HG03097 (cell line): ENCODE measurements around the gene EPS8.

Experiments used
- ATAC-seq: cut with Tn5 transposase; IDR thresholded peaks from one replicate; pipeline ENCODE4 v1.9.1; 2021; ENCODE audit not compliant: unreplicated experiment, low FRiP score

The EPS8 gene

DNA sequence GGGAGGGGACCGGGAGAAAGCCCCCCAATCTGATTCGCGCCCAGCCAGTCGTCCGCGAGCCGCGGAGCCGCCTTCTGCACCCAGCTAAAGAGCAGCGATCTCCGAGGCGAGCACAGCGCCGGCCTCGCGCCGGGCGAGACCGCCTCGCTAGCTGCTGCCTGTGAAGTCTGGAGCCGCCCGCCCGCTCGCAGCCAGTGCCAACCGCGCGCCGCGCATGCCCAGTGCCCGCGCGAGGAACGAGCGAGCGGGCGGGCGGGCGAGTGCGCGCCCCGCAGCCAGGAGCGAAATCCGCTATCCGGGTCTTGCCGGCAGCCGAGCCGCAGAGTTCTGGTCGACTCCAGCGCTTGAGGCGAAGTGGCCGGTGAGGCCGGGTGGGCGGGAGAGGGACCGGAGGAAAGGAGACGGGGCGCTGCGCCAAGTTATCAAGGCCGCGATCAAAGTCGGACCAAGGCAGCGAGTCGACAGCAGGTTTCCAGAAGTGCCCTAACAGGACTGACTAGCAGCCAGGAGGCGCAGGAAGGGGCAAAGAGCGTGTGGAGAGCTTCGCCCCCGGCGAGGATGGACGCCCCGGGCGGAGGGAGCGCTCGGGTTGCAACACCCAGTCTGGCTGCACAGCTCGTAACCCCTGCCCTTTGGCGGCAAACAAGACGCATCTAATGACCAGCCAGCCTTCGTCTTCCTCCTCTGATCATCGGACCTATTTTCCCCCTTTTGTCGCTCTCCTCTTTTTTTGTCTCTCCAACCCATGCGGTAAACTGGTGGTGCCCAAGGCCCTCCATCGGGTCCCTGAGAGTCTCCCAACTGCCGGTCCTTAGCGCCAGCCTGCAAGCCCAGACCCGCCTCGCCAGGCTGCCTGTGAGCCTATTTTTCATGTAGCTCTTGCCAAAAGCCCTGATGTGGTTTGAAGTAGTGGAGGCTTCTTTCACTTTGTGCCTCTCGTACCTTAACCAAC, at the start of gene EPS8:
Gene EPS8 (minus strand): TSS at position 169 of the 952 bp plus-strand sequence. CDS start 106,437 bp downstream, outside the sequence.
- peak; percentile 85 for ATAC-seq

DNA sequence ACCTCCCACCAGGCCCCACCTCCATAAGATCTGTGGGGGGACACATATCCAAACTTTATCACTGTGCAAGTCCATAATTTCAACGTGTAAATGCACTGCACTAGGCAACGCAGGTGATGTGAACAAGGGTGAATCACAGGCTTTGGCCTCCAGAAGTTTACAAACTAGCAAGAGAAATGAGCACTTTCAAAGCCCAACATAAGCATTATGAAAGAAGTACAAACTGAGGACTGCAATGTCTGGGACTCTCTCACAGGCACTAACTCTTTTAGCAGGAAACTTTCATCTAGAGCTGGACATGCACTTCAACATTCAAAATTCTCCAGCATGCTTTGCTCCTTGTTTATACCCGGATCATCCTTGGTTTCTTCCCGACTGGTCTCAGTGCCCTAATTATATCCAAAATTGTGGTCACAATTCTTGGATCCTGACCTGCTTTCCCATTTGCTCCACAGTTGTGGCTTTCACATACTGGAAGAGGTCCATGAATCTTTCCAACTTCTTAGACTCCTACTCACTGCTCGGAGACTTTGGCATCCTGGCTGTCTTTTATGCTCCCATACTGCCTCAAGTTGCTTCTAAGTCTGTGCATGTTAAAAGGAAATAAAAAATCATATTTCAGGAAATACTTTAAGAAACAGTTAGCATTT, 48.1 kb upstream of the EPS8 start:
- no peak for ATAC-seq

DNA sequence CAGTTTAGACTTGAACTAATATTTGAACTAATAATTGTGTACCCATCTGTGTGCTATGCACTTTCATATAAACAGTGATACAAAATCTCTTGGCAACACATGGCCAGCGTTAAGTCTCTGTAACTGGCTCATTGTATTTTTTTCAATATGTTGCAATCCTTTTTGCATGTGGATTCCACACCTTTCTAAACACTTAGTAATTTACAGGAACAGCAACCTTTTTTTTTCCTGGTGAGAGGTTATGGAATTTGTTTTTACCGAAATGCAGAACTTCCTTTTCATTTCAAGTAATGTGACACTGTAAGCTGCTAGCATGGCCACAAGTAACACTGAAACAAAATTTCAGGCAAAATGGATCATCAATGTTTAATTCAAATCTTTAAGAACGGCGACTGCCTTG, 45.4 kb upstream of the EPS8 start:
- ATAC-seq, result no peak

DNA sequence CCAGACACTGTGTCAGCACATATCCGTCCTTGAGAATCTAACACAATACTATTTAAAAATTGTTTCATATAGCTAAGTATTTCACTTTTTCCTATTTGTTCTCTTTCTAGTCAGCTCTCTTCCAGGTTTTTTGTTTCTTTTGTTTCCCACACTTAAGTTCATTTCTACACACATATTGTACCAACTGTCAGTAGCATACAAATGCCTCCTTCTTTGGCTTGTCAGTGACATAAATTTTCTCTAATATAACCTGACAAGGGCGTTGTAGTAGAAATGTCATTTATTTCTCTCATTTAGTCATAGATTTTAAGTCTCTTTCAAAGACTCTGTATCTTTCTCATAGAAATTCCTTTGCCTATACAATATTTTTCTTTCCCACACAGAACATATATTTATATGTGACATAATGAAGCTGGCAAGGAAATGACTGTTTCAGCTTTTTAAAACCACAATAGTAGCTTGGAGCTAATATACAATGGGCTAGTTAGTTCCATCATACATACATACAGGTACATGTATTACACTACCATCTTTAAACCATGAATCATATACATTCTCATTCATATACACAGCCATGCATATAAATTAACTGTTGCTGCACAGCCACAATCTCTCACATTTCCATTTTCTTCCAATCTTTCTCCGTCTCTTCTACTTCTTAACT, 42.3 kb upstream of the EPS8 start:
- ATAC-seq, result no peak

DNA sequence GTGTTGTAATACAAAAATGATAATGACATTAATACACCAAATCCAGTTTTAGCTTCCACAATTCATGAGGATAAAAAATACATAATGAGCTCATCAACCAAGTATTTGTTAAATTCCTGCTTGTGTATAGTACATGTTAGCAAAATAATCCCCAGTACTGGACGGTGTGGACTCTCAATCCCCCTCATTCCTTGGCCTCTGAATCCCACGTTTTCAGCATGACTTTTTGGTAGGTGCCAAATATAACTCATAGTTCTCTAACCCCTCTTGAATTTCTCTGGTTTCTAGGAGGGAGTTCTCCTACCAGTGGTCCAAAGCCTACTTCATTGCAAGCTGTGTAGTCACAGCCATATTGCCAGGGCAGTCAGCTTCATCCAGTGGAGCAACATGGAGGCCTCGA, 41.4 kb upstream of the EPS8 start:
- ATAC-seq, result no peak

DNA sequence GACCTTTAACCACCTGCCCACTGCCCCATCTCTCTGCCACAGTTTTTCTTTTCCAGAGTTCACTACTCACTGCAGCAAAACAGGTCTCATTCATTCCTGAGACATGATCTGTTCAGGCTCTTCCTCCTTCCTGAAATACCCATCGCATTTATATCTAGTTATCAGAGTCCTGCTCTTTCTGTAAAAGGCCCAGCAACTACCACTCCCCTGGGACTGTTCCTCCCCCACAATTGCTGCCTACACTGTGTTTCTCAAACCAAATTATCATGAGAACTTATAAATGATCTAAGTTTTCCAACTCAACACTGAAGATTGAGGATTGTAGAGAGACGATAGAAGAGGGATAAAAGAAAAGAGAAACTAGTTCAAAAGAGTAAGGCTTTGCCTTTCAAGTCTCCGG, 40.8 kb upstream of the EPS8 start:
- ATAC-seq, result no peak

DNA sequence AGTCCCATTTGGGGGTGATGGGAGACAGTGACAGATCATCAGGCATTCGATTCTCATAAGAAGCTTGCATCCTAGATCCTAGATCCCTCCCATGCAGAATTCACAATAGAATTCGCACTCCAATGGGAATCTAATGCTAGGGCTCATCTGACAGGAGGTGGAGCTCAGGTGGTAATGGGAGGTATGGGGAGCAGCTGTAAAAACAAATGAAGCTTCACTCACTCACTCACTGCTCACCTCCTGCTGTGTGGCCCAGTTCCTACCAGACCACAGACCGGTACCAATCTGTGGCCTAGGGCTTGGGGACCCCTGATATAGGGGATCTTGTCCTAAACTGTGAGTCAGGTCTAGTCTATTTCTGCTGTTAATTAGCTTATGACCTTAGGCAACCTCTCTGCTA, 40.1 kb upstream of the EPS8 start:
- ATAC-seq, result no peak

DNA sequence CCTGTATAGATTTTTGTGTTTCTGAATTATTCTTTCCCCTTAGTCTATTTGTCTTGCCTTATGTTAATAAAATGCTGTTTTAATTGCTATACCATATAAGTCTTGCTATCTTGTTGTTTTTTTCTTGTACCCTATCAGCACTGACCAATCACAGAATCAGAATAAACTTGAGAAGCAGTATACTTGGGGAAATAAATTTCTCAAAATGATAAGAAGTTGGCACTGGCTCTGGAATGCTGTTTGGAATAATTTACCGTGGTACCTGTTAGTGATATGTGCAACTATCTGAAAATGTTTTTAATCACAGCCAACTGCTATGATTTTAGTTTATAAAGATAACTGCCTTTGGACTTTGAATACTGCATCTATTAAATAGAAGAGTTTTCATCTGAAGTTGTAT, 37.9 kb upstream of the EPS8 start:
- no peak for ATAC-seq

DNA sequence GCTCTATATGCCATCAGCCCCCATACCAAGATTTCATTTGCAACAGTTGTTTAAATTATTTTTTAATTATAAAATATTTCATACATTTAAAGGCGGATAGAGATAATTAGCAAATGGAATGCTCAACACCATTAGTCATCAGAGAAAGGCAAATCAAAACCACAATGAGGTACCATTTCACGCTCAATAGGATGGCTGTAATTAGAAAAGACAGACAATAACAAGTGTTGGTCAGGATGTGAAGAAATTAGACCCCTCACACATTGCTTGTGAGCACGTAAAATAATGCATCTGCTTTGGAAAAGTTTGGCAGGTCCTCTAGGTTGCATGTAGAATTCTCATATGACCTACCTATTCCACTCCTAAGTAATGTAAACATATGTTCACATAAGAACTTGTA, 35.3 kb upstream of the EPS8 start:
- no peak for ATAC-seq

DNA sequence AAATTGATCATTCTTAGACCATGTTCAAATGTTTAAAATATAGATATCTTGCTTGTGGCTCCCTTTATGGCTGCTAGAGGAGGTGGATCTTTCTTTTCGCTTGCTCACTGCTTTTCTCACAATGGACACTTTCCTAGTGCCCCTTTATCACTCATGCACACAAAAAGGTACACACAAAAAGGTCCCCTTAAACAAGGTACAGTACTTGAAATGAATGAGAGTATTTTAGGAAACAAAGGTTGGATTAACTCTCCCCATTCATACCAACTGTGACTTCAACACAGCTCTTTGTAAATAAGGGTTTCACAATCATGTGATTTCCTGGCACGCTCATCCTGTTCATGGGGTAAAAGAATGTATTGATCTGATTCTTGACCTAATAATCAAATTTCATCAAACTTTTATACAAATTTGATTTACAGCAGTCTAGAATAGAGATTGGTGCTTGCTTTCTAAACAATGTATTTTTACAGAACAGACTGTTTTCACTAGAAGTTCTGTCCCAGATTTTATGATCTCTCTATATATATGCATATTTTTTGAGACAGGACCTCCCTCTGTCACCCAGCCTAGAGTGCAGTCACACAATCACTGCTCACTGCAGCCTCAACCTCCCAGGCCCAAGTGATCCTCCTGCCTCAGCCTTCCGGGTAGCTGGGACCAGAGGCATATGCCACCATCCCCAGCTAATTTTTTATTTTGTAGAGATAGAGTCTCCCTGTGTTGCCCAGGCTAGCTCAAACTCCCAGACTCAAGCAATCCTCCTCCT, 34.4 kb upstream of the EPS8 start:
- no peak for ATAC-seq

DNA sequence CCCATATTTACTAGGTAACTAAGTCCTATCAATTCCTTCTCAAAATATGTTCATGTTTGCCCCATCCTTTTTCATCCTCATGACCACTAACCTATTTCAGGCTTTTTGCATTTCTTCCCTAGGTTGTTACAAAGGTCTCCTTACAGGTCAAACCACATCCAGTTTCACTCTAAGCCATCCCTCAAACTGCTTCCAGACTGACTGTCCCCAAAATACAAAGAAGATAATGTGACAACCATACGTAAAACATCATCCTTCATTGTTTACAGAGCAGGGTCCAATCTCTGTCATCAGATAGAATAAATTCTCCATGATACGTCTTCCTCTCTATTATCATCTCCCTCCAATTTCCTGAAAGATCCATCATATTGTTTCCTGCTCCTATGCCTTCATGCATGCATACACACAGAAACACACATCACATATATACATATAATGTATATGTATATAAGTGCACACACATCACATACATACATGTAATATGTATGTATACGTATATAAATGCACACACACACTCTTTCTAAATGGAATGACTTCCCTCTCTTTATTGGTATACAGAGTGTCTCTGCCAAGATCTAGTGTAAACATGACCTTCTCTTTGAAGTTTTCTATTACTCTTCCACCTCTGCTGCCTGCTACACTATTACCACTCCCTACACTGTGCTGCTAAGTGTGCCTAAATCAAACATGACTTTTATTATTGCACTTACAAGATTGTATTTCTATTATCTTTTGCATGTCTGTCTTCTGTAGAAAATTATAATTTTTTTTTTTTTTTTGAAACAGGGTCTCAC, 30.7 kb upstream of the EPS8 start:
- ATAC-seq, result no peak

DNA sequence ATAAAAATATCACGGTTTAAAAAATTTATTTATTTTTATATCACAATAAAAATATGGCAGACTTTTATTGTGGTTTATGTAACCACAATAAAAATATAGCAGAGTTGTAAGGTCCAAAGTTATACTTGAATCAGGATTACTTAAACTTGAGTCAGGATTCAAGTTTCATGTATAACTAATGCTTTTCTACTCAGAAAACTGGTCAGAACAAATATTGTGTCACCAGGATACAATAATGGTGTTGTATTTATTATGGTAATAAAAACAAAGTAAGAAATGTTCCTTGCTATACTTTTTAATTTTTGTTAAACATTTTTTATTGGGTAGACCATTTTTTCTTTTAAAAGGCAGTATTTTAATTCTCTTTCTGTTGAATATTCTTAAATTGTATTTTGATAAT, 29.2 kb upstream of the EPS8 start:
- no peak for ATAC-seq

DNA sequence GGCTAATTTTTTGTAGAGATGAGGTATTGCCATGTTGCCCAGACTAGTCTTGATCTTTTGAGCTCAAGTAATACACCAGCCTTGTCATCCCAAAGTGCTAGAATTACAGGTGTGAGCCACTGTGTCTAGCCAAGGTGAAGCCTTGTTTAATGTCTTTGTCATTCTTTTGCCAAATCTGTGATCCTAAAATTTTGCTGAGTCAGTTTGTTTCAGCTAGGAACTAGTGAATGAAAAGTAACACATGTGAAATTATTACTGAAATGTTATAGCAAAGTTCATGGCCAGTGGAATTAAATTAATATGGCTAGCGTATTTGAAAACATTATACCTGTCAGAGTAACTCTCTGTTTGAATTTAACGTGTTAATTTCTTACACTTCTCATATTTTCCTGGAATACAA, 26.5 kb upstream of the EPS8 start:
- ATAC-seq, result no peak

DNA sequence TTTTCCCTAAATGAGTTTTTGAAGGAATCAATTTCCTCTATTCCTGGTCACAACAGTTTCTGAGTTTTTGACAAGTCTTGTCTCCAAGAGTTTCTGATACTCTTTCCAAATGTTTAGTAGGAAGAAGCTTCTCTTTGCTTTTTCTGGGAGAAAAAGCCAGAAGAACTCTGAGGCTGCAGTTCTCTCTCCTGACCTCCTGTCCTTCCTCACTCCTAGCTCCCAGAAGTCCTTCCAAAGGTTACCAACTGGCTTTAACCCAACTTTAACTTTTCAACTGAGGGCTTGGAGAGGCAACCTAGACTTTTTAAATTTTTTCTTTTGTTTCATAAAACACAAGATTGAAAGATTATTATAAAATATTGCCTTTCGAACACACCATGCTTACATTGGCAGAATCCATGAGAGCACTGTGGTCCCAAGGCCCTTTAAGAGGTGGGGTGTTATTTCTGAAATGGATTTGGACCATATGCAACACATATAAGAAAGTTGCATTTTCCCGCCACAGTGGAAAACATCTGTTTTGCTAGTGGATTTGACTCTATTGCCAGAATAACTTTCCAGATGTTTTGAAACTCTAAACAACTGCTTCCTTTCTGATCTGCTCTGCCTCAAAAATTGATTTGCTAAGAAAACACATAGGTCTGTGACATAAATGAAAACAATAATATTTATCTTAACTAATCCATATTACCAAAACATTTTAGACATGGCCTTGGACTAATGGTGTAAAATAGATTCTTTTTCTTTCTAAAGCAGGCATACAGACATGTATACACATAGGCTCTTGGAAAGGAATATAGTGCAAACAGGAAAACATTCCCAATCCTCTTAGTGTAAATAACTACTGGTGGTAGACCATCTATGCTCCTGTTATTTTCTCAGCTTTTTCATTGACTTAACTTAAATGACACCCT, 22.3 kb upstream of the EPS8 start:
- no peak for ATAC-seq

DNA sequence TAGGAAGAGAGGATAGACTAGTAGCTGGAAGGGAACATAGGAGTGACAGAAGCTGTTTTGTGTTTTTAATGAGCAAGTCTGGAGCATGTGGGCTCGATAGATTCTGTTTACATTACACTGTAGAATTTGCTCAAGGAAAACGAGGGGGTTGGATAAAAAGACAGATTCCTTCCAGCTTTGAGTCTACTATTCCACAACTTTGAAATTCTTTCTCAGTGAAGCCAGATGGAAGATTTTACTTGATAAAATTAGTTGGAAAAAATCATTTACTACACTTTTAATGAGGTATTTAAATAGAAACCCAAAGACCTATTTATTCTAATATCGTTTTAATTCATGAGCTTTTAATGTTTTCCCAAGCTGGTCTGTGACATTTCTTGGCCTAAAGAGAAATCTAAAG, 19.5 kb upstream of the EPS8 start:
- ATAC-seq, result no peak

DNA sequence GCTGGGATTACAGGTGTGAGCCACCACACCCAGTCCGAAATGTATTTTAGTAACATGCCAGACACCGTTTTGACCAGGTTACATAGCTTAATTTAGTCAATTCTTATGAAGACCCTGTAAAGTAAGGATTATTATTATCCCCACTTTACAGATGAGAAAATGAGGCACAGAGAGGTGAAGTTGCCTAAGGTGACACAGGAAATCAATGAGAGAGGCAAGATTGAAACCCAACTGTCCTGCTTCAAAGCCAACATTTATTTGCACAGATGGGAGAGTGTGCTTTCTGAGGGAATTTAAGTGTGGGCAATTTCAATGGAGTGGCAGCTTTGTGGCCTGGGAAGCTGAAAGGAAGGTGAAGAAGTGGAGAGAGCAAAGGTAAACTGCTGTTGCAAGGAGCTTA, 19.1 kb upstream of the EPS8 start:
- no peak for ATAC-seq

DNA sequence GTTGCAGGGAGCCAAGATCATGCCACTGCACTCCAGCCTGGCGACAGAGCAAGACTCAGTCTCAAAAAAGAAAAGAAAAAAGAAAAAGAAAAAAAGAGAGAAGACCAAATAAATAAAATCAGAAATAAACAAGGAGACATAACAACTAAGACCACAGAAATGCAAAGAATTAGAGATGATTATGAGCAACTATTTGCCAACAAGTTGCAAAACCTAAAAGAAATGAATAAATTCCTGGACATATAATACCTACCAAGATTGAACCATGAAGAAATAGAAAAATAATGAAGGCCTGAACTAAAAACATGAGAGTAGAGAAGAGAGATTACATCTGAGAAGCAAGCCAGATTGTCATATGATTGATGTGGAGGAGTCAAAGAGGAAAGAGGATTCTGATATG, 17.6 kb upstream of the EPS8 start:
- ATAC-seq, result no peak

DNA sequence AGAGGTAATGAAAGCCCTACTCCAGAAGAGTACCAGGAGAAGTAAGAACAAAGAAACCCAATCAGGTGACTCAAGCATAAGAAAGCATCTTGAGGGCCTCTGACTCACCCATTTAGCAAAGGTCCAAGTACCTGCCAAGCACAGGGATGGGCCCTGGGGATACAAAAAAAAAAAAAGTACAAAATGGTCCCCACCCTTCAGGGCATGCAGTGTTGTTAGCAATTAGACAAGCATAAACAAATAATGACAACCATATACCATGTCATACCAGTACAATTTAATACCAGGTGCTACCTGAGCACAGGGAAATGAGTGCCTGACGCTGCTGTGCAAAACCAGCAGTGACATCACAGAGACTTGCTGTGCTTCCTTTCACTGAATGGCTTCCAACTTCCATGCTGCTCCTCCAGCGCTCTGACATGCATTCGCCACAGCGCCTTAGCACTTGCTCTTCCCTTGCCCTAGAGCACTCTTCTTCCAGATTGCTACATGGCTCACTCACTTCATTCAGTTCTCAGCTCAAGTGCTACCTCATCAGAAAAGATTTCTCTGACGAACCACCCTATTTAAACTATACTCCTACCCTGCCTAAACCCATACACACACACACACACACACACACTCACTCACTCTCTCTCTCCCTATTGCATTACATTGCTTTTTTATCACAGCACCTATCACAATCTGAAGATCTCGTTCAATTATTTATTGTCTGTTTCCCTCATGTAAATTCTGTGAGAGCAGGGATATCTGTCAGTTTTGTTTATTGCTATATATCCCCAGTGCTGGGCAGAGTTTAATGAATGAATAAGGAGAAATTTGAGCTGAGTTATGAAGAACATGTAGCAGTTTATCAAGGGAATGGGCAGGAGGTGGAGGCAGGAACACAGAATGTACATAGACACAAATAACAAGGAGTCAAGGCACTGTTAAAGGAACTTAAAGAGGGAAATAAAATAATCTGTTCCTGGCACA, 12.9 kb upstream of the EPS8 start:
- no peak for ATAC-seq
